ENCODE measurements around the gene FREM2. TPM values are rescaled to one million over a fixed set of nuclear protein-coding genes. Genes with fewer than 3 reads are reported as not detected.

Gene FREM2
- total and polyA plus RNA-seq, 2 donors (not counting 3 experiments of a cell fraction or from before 2014, with no cell fraction given): under 0.01 TPM; not detected in 1

DNA sequence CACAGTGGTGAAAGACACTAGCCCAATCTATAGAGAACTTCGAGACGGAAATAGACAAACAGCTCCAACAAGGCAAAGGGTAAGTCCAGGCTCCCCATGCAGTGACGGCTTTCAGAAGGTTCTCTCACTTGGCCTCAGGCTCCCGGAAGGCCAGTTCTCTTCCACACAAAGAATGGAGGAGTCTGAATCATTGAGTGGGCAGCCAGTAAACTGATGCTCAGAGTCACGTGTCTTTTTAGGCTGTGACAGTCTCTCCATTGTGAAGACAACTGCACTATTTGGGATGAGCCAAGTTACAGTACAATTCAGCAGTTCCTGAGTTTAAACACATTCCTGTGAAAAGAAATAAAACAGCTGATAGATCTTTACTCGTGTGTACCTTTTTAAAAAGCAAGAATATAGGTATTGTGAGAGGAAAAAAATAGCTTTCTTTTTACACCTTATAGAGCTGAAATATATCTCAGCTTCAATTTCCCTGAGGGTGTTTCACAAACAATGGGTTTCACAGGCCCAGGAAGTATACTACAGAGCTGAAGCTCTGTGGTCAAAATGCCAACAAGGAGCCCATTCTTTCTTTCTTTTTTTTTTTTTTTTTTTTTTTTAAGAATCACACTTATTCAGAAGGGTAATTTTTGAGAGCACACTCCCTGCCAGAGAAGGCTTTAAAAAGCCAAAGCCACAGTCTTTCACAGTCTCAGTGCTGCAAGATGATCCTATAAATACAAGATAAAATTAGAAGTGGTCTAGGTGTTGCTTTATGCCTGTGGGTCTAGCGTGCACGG lies 135.1 kb downstream of the FREM2 start:
- no TSS peak for BruUV-seq (replicated peaks)
- POLR2A ChIA-PET: no interaction called here
- no peak overlapping the region for H2AFZ ChIP-seq (ENCODE audit: low read depth, low read length)

More for the DNA sequence above, 135.1 kb downstream of the FREM2 start:
- Histone ChIP-seq H3K36me3 (ENCODE audit: control insufficient read depth in 2 of 2, extremely low read depth in 1 of 2, insufficient read depth in 2 of 2, low read length in 2 of 2) (no peaks in the 10 kb centered on the region), H3K9me1 (replicated peaks; ENCODE audit: control insufficient read depth, extremely low read depth, insufficient read depth, low read length) (no peaks in the 10 kb centered on the region), H3K4me3 (replicated peaks in 1 of 3; ENCODE audit: insufficient read depth in 1 of 3, low read depth in 1 of 3, low read length in 3 of 3) (no peak overlapping the region), H4K20me1 (replicated peaks; ENCODE audit: control insufficient read depth, extremely low read depth, insufficient read depth, low read length) (no peaks in the 10 kb centered on the region), H3K4me1 (ENCODE audit: control insufficient read depth, extremely low read depth, insufficient read depth, low read length) (no peaks in the 10 kb centered on the region), H3K9ac (replicated peaks; ENCODE audit: extremely low read depth, insufficient read depth, low read length) (no peak overlapping the region), H3K27me3 (ENCODE audit: control insufficient read depth in 2 of 2, insufficient read depth in 2 of 2, low read length in 2 of 2) (no peaks in the 10 kb centered on the region), H3K27ac (ENCODE audit: insufficient read depth, low read depth, low read length) (no peak overlapping the region), H3K4me2 (ENCODE audit: insufficient read depth, low read length) (no peak overlapping the region), H3K9me3 (replicated peaks; ENCODE audit: control insufficient read depth, insufficient read depth, low read length) (no peaks in the 10 kb centered on the region), H3K79me2 (ENCODE audit: control insufficient read depth, insufficient read depth, low read length) (no peaks in the 10 kb centered on the region)
- dilution Hi-C loops (cut with MboI; ENCODE audit: extremely low pct_ligation_motif_present, low sequenced_read_pairs): no loop called here
- intact Hi-C loops (cut with micrococcal nuclease): no loop called here
- TF ChIP-seq GATA2 (IDR thresholded peaks at IDR 0.05; ENCODE audit: insufficient read depth, insufficient read length, low read depth, low read length) (no peak), CTCF (IDR thresholded peaks at IDR 0.05; ENCODE audit: extremely low read depth in 1 of 2, insufficient read depth in 1 of 2, low read depth in 1 of 2, low read length in 2 of 2) (no peak), JUN (IDR thresholded peaks at IDR 0.05; ENCODE audit: borderline replicate concordance, insufficient read depth, insufficient read length, low read depth) (no peak), FOS (IDR thresholded peaks at IDR 0.05; ENCODE audit: borderline replicate concordance, insufficient read depth, low read length) (no peak), MYC (IDR thresholded peaks at IDR 0.05; ENCODE audit: low read depth, low read length) (no peak), POLR2AphosphoS5 (IDR thresholded peaks at IDR 0.05; ENCODE audit: insufficient read depth, low read depth, low read length) (no peak), POLR2A (IDR thresholded peaks at IDR 0.05; ENCODE audit: low read depth, low read length) (no peak), EZH2 (IDR thresholded peaks at IDR 0.05; ENCODE audit: borderline replicate concordance, low read depth, low read length, severe bottlenecking) (no peak)
- TF ChIP-seq, protein P1, sequence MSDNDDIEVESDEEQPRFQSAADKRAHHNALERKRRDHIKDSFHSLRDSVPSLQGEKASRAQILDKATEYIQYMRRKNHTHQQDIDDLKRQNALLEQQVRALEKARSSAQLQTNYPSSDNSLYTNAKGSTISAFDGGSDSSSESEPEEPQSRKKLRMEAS (IDR thresholded peaks at IDR 0.05; ENCODE audit: insufficient read depth, insufficient read length): no peak
- CTCF ChIA-PET: no interaction called here
- DNase-seq (ENCODE audit: low read depth, low spot score) (no peak), FAIRE-seq (no peak)

Data from endothelial cell of umbilical vein (primary cell).